T-helper 2 cell (primary cell): ENCODE results near the gene NDUFS3.
"Not testable (repeated sequence)": the region's sequence is repeated elsewhere in the genome, so short reads cannot be mapped to it uniquely, and the experiment has no call there.

ENCODE experiments used
- DNase-seq, 5 experiments: peaks; one replicate each; pipeline versions ENCODE4 v3.0.0 to v3.0.0-alpha.2; 2012 to 2022
- total RNA-seq, 2 donors: gene quantifications; one replicate each; lab custom pipeline; 2026; lab: John Stamatoyannopoulos, UW

The NDUFS3 gene
- total RNA-seq: 43.2 to 61.7 reads per million in 2 donors

DNA sequence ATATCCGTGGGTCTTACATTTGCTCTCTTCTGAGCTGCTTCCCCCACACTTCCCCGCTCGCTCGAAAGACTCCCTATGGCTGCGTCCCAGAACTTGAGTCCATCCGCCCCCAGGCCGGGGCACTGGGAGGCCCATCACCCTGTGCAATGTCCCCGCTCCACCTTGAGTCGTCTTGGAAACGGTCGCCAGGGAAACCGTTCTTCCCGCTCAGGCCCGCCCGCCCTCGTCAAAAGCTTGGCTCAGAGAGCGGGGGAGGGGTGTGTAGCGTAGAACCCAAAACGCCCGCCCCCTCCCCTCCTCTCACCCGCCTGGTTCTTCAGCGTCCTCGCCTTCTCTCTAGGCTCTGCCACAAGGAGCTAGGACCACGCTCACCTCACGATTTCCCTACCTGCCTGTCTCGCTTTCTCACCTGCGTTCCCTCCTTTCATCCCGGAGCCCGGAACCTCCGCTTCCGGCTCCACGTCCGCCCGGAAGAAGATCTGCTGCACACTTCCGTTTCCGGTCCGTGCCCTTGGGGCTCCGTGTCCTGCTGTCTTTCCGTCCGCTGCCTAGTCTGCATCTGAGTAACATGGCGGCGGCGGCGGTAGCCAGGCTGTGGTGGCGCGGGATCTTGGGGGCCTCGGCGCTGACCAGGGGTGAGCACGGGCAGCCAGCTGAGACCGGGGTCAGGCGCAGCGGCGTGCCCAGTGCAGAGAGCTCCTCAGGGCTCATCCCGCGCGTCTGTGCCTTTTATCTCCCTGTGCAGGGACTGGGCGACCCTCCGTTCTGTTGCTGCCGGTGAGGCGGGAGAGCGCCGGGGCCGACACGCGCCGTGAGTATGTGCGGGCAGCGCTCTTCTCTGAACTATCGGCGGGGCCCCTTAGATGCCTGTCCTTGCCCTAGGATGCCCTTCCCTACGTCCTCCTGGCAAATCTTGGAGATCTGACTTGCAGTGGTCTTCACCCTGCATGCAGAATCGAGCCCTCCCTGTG is at the start of gene NDUFS3, which contains the start of gene KBTBD4:
TSS of gene NDUFS3 (plus strand) at position 551 of the 971 bp plus-strand sequence. CDS start at position 569, 18 bp downstream.
TSS of gene KBTBD4 (minus strand) at position 447 of the 971 bp plus-strand sequence. CDS start at position 428, 19 bp downstream.
- peak; percentile 69 to 93 (median 79) for DNase-seq

DNA sequence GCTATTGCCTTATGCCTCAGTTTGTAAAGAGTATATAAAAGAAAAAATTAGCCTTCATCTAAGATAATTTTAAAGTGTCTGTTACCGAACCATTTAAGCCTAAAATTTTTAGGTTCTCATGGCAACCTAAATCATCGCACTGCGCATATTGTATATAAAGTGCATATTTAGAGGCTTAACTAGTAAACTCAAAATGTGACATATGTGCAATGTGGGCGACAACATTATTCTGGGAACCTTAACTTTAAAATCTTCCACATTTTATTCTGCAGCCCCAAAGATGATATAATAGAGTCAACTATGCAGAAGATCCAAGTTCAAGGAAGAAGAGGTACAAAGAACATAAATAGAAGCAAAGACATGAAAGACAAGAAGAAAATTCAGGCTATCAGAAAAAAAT is 48.9 kb upstream of the NDUFS3 start:
- DNase-seq: no peak

GRCh38 chr11:47530721-47531120 is 48.2 kb upstream of the NDUFS3 start:
- DNase-seq: not testable (repeated sequence)

DNA sequence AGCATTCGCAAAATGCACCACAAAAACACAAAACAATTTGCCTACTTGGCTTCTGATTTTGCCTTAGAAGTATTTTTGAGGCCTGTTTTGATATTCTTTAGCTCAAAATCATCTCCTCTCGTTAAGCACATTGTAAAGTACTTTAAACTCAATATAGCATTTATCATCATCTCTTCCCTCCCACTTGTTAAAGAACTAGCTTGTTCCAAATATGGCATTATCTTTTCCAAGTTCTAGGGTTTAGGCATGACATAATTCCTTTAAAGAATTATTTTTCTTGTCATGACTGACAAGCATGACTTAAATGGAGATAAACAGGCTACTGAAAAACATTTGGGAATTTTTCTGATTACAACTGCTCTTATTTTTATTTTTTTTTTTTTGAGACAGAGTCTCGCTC is 47.2 kb upstream of the NDUFS3 start:
- DNase-seq: no peak

- no peak for DNase-seq
These were observed 46.2 kb upstream of the NDUFS3 start for GRCh38 chr11:47532597-47533213.

DNA sequence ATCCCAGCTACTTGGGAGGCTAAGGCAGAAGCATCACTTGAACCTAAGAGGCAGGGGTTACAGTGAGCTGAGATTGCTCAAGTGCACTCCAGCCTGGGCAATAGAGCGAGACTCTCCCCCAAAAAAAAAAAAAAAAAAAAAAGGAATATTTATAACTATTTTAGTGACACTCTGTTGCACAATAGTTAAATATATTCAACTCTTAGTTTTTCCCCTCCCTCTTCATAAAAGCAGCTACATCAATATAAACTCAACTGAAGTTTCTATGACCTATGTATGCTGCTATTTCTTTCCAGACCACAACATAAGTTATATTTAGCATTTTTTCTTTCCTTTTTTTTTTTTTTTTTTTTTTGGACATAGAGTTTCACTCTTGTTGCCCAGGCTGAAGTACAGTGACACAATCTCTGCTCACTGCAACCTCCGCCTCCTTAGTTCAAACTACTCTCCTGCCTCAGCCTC is 45.2 kb upstream of the NDUFS3 start:
- DNase-seq: no peak

DNA sequence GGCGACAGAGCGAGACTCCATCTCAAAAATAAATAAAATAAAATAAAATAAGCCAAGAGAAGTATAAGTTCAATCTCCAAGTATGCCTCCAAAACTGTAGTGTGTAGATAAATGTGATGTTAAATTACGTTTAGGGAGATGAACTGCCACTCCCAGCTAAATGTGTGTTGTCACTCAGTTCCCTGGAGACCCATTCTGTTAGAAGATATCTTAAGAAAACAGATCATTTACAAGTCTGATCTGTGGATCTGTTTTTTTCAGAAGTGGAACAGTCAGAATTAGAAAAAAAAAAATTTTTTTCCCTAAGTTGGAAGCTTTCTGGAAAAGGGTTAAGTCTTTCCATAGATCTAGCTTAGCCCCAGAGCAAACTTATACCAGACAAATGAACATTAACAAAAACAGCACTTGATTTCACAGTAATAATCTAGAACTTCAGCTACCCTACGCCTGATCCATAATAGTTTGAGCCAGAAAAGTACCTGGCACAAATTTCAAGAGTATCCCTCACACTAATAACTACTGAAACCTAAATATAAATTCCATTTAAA is 44.1 kb upstream of the NDUFS3 start:
- DNase-seq: no peak

GRCh38 chr11:47536915-47537314 is 42.0 kb upstream of the NDUFS3 start:
- no peak for DNase-seq

GRCh38 chr11:47538741-47539565 is 39.9 kb upstream of the NDUFS3 start:
- no peak for DNase-seq

DNA sequence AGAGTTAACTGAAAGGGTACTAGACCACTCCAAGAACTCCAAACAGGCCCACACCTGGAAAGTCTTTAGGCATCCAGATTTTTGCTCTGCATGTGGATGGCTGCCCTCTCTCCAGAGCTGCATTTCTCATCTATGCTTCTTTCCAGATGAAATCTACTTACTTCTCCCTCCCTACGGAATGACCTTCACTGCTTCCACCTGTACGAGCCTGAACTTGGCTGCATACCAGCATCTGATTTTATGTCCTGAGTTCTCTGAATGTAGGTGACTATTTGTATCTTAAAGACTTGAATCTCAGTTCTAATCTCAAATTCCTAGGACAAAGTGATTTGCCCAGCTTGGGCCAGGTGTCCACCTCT is 39.2 kb upstream of the NDUFS3 start:
- DNase-seq: no peak

- DNase-seq: no peak
These were observed 37.8 kb upstream of the NDUFS3 start for GRCh38 chr11:47541070-47541469.

- no peak for DNase-seq
These were observed 33.6 kb upstream of the NDUFS3 start for GRCh38 chr11:47545298-47545697.

GRCh38 chr11:47546274-47546673 is 32.6 kb upstream of the NDUFS3 start:
- DNase-seq: not testable (repeated sequence)

DNA sequence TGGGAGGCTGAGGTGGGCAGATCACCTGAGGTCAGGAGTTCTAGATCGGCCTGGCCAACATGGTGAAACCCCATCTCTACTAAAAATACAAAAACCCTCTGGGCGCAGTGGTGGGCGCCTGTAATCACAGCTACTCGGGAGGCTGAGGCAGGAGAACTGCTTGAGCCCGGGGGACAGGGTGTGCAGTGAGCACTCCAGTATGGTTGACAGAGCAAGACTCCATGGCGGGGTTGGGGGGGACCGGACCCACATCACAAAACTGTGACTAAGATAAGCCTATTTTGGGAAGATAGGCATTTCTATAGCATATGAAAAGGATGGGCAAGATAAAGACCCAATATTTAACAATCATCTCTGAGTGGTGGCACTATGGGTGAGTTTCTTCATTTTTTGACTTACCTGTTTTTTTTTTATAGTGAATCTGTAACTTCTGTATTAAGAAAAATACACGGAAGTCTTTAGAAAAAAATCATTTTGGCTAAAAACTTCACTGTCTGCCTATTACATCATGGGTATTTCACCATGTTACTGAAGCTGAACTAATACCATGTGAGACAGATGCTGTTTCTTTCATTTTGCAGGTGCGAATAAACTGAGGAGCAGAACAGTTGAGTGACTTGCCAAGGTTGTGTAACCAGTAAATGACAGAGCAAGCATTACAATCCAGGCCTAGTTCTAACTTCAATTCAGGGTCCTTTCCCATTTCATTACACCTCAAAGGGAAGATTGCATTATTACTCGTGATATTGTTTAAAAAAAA is 28.4 kb upstream of the NDUFS3 start:
- no peak for DNase-seq

- DNase-seq: peak in 1 of 5 experiments; percentile 42
These were observed 27.8 kb upstream of the NDUFS3 start for GRCh38 chr11:47551086-47551485.

GRCh38 chr11:47552056-47552565 is 26.8 kb upstream of the NDUFS3 start:
- peak in 2 of 5 experiments; percentile 11 to 57 for DNase-seq

DNA sequence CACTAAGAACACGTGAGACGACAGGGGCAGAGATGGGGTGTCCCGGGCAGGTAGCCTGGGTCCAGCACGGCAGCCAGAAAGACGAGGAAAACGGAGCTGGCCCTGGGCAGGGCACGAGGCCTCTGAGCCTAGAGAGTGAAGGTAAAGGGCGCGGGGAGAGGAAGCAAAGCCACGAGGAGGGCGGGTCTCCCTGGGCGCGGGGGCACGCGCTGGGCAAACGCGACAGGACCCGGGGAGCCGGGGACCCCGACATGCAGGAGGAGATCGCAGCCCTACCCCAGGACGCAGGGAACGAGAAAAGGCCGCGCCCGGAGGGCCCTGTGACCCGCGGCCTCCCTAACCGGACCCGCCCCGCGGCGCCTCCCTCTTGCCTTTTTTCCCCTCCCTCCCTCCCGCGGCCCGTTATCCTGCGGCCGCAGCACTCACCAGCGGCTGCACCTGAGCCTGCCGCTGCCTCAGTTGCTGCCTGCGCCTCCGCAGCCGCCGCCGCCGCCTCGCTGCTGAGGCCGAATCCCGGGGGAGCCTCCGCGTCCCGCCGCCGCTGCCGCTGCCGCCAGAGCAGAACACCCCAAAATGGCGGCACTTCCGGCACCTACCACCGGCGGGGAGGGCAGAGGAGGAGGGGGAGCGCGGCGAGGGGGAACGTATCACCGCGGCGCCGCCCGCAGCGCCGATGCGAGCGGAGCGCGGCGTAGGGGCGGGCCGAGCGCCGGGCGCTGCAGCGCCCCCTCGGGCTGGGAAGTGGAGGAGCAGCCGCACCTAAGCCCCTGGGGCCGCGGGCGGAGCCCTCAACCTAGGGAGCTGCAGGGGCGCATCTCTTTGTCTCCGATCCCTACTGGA is 26.1 kb upstream of the NDUFS3 start, which contains the start of gene CELF1:
TSS of gene CELF1 (minus strand) at position 567 of the 840 bp plus-strand sequence. CDS start 53,609 bp downstream, outside the sequence.
- peak; percentile 86 to 96 (median 89) for DNase-seq

DNA sequence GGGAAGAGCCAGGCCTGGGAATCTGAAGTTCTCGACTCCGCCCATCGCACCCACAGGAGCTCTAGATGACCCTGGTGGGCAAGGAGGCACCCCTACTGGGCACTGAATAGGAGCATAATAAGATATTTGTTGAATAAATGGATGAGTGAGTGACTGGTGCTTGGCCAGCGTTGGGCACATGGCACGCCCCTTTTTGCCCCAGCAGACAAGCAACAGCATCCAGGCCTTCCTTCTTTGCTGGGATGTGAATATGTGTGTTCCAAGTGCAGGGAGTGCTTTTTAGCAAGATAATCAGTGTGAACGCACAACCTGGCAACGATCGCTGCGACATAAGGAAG is 25.5 kb upstream of the NDUFS3 start:
- DNase-seq: no peak

DNA sequence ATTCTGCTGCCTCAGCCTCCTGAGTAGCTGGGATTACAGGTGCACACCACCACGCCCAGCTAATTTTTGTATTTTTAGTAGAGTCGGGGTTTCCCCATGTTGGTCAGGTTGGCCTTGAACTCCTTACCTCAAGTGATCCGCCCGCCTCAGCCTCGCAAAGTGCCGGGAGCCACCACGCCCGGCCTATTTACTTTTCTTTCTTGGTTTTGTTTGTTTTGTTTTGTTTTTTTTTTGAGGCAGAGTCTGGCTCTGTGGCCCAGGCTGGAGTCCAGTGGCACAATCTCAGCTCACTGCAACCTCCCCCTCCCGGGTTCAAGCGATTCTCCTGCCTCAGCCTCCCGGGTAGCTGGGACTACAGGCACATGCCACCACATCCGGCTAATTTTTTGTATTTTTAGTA is 21.9 kb upstream of the NDUFS3 start:
- not testable (repeated sequence) for DNase-seq

DNA sequence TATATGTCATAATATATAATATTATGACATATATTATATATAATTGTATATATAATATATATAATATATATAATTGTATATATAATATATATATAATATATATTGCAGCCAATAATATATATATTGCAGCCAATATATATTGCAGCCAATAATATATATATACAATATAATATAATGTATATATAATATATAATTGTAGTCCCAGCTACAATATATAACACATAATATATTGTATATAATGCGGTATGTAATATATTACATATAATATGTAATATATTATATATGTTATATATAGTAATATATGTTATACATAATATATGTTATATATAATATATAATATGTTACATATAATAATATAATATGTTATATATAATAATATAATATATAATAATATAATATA is 20.2 kb upstream of the NDUFS3 start:
- no peak for DNase-seq
